T47D (cell line): ENCODE data around the gene FNDC3B.

Source experiments
- DNase-seq, 2 experiments: peaks; one replicate each; pipeline versions ENCODE4 v3.0.0 to v3.0.0-alpha.2; 2011 to 2012; ENCODE audit warnings: low read depth in 1 of 2, low spot score in 1 of 2
- JUND ChIP-seq: IDR thresholded peaks from 2 replicates; pipeline ENCODE4 v1.6.1; 2012; ENCODE audit warnings: low read depth
- in situ Hi-C: cut with HindIII; loops from 2 replicates; pipeline ENCODE4 v1.10.0; 2016; ENCODE audit warnings: low sequenced_read_pairs, low pct_unique_long_range_greater_than_20kb

Gene FNDC3B

DNA sequence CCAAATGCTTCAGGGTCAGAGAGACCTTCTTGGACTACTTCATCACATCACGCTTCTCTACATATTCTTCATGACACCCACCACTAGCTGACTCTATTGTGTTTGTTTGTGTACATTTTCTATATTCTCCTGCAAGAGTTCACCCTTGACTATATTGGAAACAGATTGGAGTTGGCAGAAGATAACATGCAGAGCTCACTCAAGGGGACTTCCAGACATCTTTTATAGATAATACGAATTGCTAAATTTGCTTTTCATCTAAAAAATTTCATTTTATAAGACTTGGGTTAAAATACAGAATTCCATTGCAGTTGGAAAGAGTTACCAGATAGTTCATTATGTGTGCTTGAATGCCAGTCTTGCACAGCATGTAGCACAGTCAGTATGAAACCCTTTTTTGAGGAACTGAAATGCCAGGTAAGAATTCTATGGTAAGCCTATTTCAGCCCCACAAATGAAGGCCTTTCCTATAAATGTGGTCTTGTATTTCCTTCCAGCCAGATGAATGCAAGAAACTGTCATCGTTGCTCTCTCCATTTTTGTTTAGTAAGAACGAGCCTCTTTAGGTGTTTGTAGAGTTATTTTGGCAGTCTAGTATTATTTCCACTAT lies 231.3 kb downstream of the FNDC3B start:
- in situ Hi-C loops = no loop called here
- no peak for DNase-seq
- TF ChIP-seq JUND = no peak

DNA sequence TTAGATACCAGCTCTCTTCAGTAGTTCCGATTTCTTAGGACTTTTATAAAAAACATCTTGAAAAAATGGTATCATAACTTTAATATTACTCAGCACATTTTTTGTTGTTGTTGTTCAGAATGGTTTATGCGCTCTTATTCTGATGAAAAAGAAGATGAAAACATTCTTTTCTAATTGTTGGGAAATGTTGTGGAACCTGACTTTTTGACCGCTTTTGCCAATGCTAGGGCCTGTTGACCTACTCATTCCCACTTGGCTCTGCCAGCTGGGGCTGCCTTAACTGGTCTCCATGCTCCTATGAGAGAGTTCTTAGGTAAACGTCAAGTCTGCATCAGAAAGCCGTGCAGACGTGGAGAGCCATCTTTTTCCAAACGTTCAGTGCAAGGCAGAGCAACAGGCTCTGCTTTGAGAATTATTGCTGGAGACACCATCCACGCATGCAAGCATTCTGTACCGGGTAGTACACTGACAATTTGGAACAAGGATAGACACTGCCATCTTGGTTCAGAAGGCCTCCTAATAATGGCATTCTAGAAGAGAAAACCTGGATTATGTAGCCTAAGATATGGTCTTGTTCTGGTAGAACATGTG lies 232.1 kb downstream of the FNDC3B start:
- in situ Hi-C loops = no loop called here
- DNase-seq = no peak
- TF ChIP-seq JUND = no peak

DNA sequence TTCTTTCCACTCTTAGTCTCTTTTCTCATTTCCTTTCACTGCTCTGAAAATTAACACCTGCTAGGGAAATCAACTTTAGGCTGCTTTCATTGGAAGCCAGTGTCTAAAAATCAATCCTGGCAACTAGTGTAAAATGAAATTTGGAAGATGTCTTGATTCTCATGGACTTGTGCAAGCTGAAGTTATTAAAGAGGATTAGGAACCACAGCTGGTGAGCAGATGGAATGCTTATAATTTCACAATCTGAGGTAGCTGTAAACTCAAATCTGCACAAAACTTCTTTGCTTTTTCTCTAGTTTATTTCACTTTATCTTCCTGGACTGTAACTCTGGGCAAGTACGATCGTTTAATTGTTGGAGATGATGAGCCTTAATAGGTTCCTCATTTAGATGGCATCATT lies 233.3 kb downstream of the FNDC3B start:
- no peak for DNase-seq
- in situ Hi-C loops = no loop called here
- TF ChIP-seq JUND = no peak

DNA sequence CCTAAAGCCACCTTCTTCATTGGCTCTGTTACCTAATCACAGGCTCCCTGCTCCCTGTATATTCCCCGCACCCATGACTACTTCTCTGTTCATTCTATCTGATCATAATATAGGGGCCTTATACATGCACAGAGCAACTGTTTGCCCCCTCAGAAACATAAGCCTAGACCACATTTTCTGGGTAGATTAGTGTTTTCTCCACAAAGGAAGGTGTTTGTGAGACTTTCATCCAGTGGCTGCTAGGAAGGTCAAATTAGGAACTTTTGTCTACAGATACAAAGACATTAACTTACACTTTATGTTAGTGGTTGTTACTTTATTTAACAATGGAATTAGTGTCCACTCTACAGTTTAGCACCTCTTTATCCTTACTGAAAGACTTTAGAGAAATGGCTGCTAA lies 234.0 kb downstream of the FNDC3B start:
- in situ Hi-C loops = no loop called here
- TF ChIP-seq JUND = no peak
- DNase-seq = no peak

DNA sequence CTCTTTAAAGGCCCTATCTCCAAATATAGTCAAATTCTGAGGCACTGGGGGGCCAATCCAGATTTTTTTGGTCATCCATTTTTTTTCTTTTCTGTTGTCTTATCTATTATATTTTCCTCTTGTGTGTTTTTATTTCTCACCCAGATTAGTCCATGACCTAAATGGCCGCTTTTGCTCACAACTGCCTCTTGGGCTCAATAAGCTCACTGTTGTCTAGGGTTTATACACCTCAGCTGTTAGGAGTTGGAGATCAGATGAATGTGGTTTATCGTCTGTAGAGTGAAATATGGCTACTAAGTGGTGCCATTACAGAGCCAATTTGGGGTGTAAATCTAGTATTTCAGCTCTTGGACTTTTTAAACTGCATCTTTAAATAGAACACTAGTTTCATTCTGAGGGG lies 235.5 kb downstream of the FNDC3B start:
- DNase-seq = no peak
- TF ChIP-seq JUND = no peak
- in situ Hi-C loops = no loop called here

DNA sequence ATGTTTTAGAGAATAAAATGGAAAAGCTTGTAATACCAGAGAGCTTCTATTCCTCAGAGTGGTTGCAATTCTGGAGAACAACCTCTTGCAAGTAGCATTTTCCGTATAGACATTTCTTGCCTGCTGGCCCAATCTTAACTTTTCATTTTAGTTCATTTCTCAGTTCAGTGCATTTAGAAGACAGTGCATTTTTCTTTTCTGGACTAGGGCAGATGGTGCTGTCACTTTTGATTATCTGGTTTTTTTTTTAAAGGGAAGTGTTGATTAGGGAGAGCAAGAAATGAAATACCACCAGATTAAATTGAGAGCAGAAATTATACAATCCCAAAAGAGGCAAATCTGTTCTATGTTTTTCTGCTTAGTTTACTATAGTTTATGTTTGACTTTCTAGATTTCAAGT lies 236.2 kb downstream of the FNDC3B start:
- TF ChIP-seq JUND = no peak
- in situ Hi-C loops = no loop called here
- no peak for DNase-seq

DNA sequence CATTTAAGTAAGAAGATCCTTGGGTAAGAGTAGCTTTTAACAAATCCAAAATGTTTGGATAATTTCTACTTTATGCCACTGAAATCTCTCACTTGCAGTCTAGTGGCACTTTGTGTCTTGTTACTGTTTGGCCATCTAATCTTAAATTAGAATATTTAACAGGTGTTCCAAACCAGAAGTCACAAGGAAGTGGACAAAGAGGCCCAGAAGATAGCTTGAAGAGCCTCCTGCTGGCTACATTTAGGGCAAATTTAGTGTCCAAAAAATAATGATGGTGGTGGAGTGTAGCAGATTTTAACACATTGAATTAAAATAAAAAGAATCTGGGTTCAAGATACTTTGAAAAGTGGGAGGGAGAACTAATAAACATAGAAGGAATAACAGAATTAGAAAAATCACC lies 236.7 kb downstream of the FNDC3B start:
- in situ Hi-C loops = no loop called here
- peak in 1 of 2 experiments; percentile 49 for DNase-seq
- no peak for TF ChIP-seq JUND

DNA sequence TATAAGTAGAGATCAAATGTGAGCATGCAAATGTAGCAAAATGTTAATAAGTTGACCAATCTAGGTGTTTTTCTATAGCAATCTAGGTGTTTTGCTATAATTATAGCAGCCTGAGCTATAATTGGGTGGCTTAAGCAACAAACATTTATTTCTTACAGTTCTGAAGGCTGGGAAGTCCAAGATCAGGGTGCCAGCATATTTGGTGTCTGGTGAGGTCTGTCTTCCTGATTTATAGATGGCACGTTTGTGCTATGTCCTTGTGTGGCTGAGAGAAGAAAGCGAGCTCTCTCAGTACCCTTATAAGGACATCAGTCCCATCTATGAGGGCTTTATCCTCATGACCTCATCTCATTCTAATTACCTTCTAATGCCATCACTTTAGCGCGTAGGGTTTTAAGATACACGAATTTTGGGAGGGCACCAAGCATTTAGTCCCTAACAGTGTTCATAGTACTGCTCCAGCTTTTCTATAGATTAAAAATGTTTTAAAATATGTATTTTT lies 237.8 kb downstream of the FNDC3B start:
- no peak for TF ChIP-seq JUND
- in situ Hi-C loops = no loop called here
- DNase-seq = no peak

DNA sequence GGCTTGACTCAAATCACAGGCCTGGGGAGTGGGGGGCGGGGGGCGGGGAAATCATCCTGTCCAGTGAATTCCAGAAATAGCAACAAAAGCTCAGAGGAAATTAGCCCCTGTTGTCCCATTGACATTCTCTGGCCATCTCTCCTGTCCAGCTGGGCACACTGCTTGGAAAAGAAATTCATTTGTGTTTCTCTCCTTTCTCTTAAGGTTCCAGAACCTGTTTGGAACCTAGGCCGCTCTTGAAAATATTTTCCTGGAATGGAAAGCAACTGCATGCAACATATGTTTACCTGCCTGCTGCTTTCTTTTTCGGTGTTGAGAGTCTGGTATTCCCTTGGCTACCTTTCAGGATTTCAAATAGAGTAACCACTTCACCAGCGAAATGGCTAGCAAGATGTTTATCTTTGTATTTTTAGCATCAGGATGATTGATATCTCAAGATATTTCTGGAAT lies 239.8 kb downstream of the FNDC3B start:
- peak in 1 of 2 experiments; percentile 61 for DNase-seq
- in situ Hi-C loops = no loop called here

DNA sequence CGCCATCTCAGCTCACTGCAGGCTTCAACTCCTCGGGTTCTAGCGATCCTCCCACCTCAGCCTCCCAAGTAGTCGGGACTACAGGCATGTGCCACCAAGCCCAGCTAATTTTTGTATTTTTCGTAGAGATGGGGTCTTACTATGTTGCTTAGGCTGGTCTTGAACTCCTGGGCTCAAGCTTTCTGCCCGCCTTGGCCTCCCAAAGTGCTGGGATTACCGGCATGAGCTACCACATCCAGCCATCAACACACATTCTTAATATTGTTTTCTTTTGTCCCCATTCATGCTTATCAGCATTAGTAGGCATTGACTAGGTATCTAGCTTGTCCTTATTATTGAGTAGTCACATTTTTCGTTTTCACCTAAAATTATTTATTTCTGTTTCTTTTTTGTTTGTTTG lies 240.6 kb downstream of the FNDC3B start:
- in situ Hi-C loops = no loop called here
- no peak for TF ChIP-seq JUND
- DNase-seq = no peak

More for the DNA sequence above, 239.8 kb downstream of the FNDC3B start:
- TF ChIP-seq JUND = peak; percentile 67; the same call in 1 of the 2 replicates

DNA sequence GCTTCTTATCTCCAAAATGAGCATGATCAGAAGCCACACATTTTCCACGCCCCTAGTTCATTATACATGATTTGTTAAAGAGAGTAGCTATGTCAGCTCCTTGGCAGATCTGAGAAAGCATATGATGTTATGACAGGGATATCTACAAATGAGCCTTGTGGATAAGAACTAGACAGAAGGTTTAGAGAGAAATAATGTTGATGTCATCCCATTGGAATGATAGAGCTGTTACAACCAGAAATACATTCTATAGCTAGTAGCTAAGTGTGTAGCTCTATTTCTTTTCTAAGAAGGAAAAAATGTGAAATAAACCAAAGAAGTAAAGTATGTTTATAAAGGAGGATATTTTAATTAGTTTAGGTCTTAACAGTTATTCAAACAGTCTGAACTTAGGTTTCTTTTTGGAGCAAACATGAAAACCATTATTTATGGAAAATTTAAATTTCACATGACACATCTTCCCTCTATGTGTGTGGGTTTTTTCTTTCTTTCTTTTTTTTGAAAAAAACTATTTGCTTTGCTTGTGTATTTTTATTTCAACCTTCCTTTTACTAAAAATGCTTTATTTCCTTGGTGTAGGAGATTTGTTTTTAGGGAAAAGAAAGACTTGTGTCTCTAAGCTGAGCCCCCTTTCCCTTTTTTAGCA lies 241.2 kb downstream of the FNDC3B start:
- in situ Hi-C loops = no loop called here
- TF ChIP-seq JUND = no peak; the same call in 1 of the 2 replicates
- no peak for DNase-seq

DNA sequence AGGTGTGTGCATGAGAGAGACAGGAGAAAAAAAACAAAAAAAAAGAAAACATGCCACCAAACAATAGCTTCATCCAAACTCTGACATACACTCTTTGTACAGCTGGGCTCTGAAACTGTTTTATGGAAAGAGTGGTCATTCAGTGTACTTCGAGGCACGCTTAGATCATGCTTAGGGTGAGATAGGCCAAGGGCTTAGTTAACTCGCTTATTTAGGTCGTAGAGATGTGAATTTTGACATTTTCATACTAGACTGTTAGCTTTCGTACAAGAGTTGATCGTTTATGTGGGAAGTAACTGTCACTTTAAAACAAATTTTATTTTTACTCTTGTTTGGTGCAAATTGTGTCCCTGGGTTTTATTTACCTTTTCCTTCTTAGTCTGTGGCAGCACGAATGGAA lies 242.5 kb downstream of the FNDC3B start:
- DNase-seq = no peak
- in situ Hi-C loops = no loop called here
- TF ChIP-seq JUND = no peak

DNA sequence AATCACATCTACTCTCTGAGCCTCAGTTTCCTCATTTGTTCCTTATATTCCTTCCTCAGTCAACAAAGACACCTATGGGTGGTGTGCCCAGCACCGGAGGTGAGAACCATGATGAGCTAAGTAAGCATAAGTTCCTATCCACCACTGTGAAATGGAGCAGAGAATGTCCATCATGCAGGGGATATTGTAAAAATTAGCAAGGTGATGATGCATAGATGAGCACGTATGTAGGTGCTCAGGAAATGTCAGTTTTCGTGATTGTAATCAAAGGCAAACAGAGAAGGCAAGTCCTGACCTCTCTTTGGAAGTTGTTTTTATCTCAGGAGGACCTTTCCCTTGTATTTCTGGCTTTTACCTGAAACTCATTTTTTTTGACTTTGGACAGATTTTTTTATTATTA lies 243.5 kb downstream of the FNDC3B start:
- DNase-seq = no peak
- in situ Hi-C loops = no loop called here
- TF ChIP-seq JUND = no peak
